Thyroid gland (tissue), 4 donors: ENCODE measurements around the gene KRTAP10-10. TPM values are rescaled to one million over a fixed set of nuclear protein-coding genes. Genes with fewer than 3 reads are reported as not detected.
A peak's percentile ranks its signal among the peaks of the same experiment; 100 is the strongest.
"Not testable (repeated sequence)": the region's sequence is repeated elsewhere in the genome, so short reads cannot be mapped to it uniquely, and the experiment has no call there.

ENCODE experiments used
- DNase-seq, 2 donors: peaks; one replicate each; pipeline ENCODE4 v3.0.0-alpha.2; 2019
- H3K27ac ChIP-seq, 3 donors: fragments of 200-600 bp; sonication (generic); 1 replicate in 2 of 3; 2 replicates in 1 of 3; pipeline ENCODE4 v1.5.1; 2016 to 2019; ENCODE audit warnings: mild to moderate bottlenecking in 1 of 3, moderate library complexity in 1 of 3
- H3K27me3 ChIP-seq: fragments of 200-600 bp; sonication (generic); one replicate; pipeline ENCODE4 v1.5.1; 2019
- H3K36me3 ChIP-seq, 2 donors: fragments of 200-600 bp; sonication (generic); one replicate each; pipeline ENCODE4 v1.5.1; 2016 to 2019
- H3K4me1 ChIP-seq, 2 donors: fragments of 200-600 bp; sonication (generic); one replicate each; pipeline ENCODE4 v1.5.1; 2017 to 2019
- H3K4me3 ChIP-seq, 3 donors: fragments of 200-600 bp; sonication (generic); replicated peaks in 1 of 3; 1 replicate in 2 of 3; 2 replicates in 1 of 3; pipeline ENCODE4 v1.5.1; 2016; ENCODE audit warnings: mild to moderate bottlenecking in 1 of 3
- H3K9me3 ChIP-seq: fragments of 200-600 bp; sonication (generic); one replicate; pipeline ENCODE4 v1.5.1; 2017
- POLR2A ChIP-seq, 2 donors: fragments of 450-650 bp; IDR thresholded peaks; one replicate each; pipeline ENCODE4 v1.6.1; 2017; ENCODE audit warnings: antibody characterized with exemption in 2 of 2, mild to moderate bottlenecking in 2 of 2, moderate library complexity in 1 of 2
- WGBS, 2 donors: methylation state at CpG; one replicate each; pipeline ENCODE4 v1.1.5; 2017; 5-methylcytosine and 5-hydroxymethylcytosine counted together
- intact Hi-C: fragments of 100-400 bp; cut with DNase I; formaldehyde crosslinking; loops from one replicate; pipeline ENCODE4 v1.15.1; 2023
- total RNA-seq, 4 donors: library from RNA; depleted of rRNA; stranded (reverse); fragments of >200 nt; gene quantifications; one replicate each; pipeline ENCODE4 v1.2.3, GENCODE V29; 2016
- TF ChIP-seq, protein P1 (sequence below), 6 experiments: fragments of 200-600 bp in 3 of 6; fragments of 450-650 bp in 3 of 6; sonication (generic) in 3 of 6; IDR thresholded peaks; one replicate each; pipeline ENCODE4 v1.5.1; 2016 to 2019; ENCODE audit warnings: antibody characterized with exemption in 6 of 6, mild to moderate bottlenecking in 2 of 6, inconsistent platforms in 1 of 6, moderate library complexity in 1 of 6

Gene KRTAP10-10
- total RNA-seq, 4 donors from 2014 or later, result not detected

DNA sequence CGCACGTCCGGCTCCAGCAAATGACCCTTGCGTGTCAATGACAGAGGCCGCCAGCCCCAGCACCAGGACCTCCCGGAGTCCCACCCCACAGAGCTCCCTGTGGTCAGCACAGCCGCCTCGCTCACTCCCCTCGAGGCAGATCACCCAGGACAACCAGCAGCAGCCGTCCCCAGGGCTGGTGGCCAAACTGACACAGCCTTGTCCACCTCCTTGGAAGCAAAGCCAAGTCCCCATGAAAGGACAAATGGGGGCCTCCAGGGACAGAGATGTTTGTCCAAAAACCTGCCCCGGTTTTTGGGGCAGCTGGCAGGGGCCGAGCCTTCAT, 2.1 kb downstream of the KRTAP10-10 start:
- no peak for TF ChIP-seq POLR2A (IDR thresholded peaks at IDR 0.05)
- TF ChIP-seq, protein P1, sequence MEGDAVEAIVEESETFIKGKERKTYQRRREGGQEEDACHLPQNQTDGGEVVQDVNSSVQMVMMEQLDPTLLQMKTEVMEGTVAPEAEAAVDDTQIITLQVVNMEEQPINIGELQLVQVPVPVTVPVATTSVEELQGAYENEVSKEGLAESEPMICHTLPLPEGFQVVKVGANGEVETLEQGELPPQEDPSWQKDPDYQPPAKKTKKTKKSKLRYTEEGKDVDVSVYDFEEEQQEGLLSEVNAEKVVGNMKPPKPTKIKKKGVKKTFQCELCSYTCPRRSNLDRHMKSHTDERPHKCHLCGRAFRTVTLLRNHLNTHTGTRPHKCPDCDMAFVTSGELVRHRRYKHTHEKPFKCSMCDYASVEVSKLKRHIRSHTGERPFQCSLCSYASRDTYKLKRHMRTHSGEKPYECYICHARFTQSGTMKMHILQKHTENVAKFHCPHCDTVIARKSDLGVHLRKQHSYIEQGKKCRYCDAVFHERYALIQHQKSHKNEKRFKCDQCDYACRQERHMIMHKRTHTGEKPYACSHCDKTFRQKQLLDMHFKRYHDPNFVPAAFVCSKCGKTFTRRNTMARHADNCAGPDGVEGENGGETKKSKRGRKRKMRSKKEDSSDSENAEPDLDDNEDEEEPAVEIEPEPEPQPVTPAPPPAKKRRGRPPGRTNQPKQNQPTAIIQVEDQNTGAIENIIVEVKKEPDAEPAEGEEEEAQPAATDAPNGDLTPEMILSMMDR (IDR thresholded peaks at IDR 0.05), result no peak
- 87 to 91% methylated on average over 12 of the region's 12 CpGs for WGBS, 2 donors
- no peak overlapping the region for H3K4me3 ChIP-seq
- no peak for DNase-seq
- H3K27me3 ChIP-seq, result no peaks in the 10 kb centered on the region
- H3K36me3 ChIP-seq, result no peaks in the 10 kb centered on the region
- no peak overlapping the region for H3K27ac ChIP-seq
- intact Hi-C loops, result no loop called here
- H3K9me3 ChIP-seq, result no peaks in the 10 kb centered on the region
- no peaks in the 10 kb centered on the region for H3K4me1 ChIP-seq

DNA sequence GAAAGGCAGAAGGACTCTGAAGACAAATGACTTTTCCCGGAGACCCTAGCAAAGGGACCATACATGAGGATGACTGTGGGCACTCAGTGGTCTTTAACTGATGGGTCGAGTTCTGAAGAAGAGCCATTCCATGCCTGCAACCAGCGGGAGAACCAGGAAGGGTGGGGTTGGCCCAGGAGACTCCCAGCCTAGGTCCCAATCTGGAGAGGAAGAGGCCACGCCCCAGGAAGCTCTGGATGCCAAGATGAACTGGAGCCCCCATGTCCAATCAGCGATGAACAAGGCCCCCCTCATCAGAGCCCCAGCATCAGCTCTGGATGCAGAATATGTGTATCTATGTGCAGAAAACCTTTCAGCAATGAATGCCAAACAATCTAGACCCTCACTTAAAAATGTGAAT, 3.6 kb downstream of the KRTAP10-10 start:
- no peaks in the 10 kb centered on the region for H3K9me3 ChIP-seq
- TF ChIP-seq POLR2A (IDR thresholded peaks at IDR 0.05), result no peak
- TF ChIP-seq, protein P1 (IDR thresholded peaks at IDR 0.05), result no peak
- WGBS, 2 donors, result 87 to 92% methylated on average over 5 of the region's 5 CpGs
- H3K4me1 ChIP-seq, result no peaks in the 10 kb centered on the region
- no peaks in the 10 kb centered on the region for H3K36me3 ChIP-seq
- H3K27me3 ChIP-seq, result no peaks in the 10 kb centered on the region
- intact Hi-C loops, result no loop called here
- no peak overlapping the region for H3K27ac ChIP-seq
- no peak overlapping the region for H3K4me3 ChIP-seq
- no peak for DNase-seq

- Histone ChIP-seq H3K4me3 (no peak overlapping the region), H3K9me3 (no peaks in the 10 kb centered on the region), H3K27me3 (no peaks in the 10 kb centered on the region), H3K36me3 (no peaks in the 10 kb centered on the region), H3K4me1 (no peaks in the 10 kb centered on the region), H3K27ac (no peak overlapping the region)
- DNase-seq, result peak in 1 of 2 donors; percentile 32
- TF ChIP-seq, protein P1 (IDR thresholded peaks at IDR 0.05), result no peak
- no peak for TF ChIP-seq POLR2A (IDR thresholded peaks at IDR 0.05)
- intact Hi-C loops, result no loop called here
- 21 to 48% methylated on average over 14 of the region's 14 CpGs for WGBS, 2 donors
Observed at GRCh38 chr21:44643741-44644310, 6.7 kb downstream of the KRTAP10-10 start.

GRCh38 chr21:44644878-44645277, 7.7 kb downstream of the KRTAP10-10 start:
- TF ChIP-seq, protein P1 (IDR thresholded peaks at IDR 0.05), result no peak
- TF ChIP-seq POLR2A (IDR thresholded peaks at IDR 0.05), result no peak
- DNase-seq, result no peak
- Histone ChIP-seq H3K4me1 (no peaks in the 10 kb centered on the region), H3K4me3 (no peak overlapping the region), H3K27me3 (no peaks in the 10 kb centered on the region), H3K9me3 (no peaks in the 10 kb centered on the region), H3K27ac (no peak overlapping the region), H3K36me3 (no peaks in the 10 kb centered on the region)
- 46 to 49% methylated on average over 2 of the region's 2 CpGs for WGBS, 2 donors
- intact Hi-C loops, result no loop called here

- H3K4me1 ChIP-seq, DNase-seq, intact Hi-C loops, H3K27me3 ChIP-seq, H3K4me3 ChIP-seq, H3K27ac ChIP-seq, H3K9me3 ChIP-seq, H3K36me3 ChIP-seq: not testable (repeated sequence)
- WGBS, 2 donors, result 71 to 80% methylated on average over 10 to 12 of the region's 21 CpGs
Observed at GRCh38 chr21:44646366-44647221, 9.4 kb downstream of the KRTAP10-10 start, which contains the start of gene KRTAP10-11. Gene KRTAP10-11 (plus strand): TSS chr21:44646414. CDS start chr21:44646459, 45 bp downstream.
